ENCODE measurements around the gene SYCE3.
"Not testable (repeated sequence)": the region's sequence is repeated elsewhere in the genome, so short reads cannot be mapped to it uniquely, and the experiment has no call there.

Gene SYCE3

DNA sequence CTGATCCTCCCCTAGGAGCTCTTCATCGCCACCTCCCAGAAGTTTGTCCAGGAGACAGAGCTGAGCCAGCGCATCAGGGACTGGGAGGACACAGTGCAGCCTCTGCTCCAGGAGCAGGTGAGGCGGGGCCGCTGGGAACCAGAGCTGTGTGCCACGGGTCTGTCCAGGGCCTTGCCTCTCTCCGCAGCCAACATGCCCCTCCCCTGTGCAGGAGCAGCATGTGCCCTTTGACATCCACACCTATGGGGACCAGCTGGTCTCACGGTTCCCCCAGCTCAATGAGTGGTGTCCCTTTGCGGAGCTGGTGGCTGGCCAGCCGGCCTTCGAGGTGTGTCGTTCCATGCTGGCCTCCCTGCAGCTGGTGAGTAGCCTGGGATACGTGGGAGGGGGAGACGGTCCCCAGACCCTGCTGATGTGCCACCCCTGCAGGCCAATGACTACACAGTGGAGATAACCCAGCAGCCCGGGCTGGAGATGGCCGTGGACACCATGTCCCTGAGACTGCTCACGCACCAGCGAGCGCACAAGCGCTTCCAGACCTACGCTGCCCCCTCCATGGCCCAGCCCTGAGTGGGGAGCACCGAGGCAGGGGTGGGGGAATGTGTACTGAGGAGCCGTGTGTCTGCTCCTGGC is 39.8 kb downstream of the SYCE3 start:
- no peak for DNase-seq

DNA sequence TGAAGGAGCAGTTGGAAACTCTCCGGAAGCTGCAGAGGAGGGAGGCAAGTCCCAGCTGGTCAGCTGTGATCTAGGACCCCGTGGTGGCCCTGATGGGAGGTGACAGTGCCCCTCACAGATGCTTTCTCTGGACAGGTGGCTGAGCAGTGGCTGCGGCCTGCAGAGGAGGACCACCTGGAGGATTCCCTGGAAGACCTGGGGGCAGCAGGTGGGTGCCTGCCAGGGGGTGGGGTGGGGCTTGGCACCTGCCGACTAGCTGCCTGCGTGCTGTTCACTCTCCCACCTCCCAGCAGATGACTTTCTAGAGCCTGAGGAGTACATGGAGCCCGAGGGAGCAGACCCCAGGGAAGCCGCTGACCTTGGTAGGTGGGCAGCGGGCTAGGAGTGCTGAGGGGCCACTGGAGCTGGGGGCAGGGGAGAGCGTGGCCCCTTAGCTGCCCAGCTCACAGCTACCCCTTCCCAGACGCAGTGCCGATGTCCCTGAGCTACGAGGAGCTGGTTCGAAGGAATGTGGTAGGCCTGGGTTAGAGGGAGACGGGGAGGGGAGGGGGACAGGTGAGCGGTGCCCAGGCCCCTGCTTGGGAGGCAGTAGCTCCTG is 40.4 kb downstream of the SYCE3 start:
- no peak for DNase-seq

- no peak for DNase-seq
Observed at GRCh38 chr22:50521710-50522109, 41.0 kb downstream of the SYCE3 start.

DNA sequence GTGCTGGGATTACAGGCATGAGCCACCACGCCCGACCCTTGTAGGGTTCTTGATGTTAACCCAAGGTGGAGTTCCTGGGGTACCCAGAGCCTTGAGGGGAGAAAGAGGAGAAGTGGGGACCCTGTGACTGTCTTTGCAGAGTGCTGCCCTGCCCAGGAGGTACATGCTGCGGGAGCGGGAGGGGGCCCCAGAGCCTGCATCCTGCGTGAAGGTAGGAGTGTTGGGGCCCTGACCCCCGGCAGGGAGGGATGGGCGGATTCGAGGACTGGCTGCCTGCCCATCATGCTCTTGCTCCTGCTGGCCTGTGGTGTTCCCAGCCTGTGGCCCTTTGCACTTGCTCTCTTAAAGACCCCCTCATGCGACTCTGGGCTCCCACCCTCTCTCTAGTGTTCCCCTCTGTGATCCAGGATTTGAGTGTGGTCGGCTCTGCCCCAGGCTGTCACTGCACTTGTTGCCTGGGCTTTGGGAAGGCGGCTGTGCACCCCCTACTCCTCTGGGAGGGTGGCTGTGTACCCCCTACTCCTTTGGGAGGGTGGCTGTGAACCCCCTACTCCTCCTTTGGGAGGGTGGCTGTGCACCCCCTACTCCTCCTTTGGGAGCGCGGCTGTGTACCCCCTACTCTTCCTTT is 41.8 kb downstream of the SYCE3 start:
- DNase-seq: no peak

- DNase-seq: not testable (repeated sequence)
Observed at GRCh38 chr22:50520184-50520583, 42.5 kb downstream of the SYCE3 start.

GRCh38 chr22:50519151-50519550 is 43.6 kb downstream of the SYCE3 start:
- no peak for DNase-seq

GRCh38 chr22:50518606-50519005 is 44.1 kb downstream of the SYCE3 start:
- no peak for DNase-seq

GRCh38 chr22:50517495-50518260 is 45.0 kb downstream of the SYCE3 start:
- DNase-seq: no peak

GRCh38 chr22:50516891-50517290 is 45.8 kb downstream of the SYCE3 start:
- no peak for DNase-seq

DNA sequence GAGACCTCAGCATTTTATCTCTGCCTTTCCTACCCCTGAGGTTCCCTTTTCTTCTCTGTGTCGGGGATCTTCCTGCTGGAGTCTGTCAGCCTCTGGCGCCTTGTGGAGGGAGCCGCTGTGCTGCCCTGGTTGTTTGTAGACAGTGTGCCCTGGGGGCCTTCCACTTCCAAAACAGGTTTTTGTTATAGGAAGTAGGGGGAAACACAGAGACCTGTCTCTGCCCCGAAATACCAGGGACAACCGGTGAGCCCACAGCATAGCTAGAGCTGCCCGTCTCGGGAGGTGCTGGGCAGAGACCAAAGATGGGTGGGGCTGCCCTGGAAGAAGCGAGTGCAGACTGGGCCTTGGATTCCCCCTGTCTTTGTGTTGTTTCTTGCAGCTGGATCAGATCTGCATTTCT is 46.7 kb downstream of the SYCE3 start:
- no peak for DNase-seq

- DNase-seq: no peak
Observed at GRCh38 chr22:50513175-50513574, 49.5 kb downstream of the SYCE3 start.

- no peak for DNase-seq
Observed at GRCh38 chr22:50508897-50509296, 53.8 kb downstream of the SYCE3 start.

- peak in 49 of 58 donors; percentile 84 to 100 (median 99) for DNase-seq
Observed at GRCh38 chr22:50507991-50508884, 54.5 kb downstream of the SYCE3 start, which contains the start of gene NCAPH2. Gene NCAPH2, plus strand, starts transcription at chr22:50508224. Its CDS starts 114 bp downstream, at chr22:50508338.

DNA sequence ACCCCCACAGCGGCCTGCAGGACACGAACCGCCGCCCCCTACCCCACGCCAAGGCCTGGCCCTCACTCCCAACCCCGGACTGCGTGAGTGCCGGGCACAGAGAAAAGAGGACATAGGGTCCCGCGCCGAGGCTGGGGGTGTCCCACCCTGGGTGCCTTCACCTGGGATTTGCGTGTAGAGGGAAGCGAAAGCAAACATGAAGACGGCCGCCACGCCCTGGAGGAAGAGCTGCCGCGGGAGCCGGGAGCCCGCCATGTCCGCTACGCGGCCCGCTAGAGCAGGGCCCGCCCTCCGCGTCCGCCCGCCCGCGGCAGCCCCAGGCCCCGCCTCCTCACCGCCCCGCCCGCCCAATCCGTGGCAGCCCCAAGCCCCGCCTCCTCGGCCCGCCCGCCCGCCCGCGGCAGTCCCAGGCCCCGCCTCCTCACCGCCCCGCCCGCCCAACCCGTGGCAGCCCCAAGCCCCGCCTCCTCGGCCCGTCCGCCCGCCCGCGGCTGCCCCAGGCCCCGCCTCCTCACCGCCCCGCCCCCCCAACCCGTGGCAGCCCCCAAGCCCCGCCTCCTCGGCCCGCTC is 55.2 kb downstream of the SYCE3 start, which contains the start of gene LMF2:
TSS of gene LMF2 (minus strand) at position 282 of the 570 bp plus-strand sequence. CDS start at position 255, 27 bp downstream.
- DNase-seq: peak in 42 of 58 donors; percentile 63 to 100 (median 99)

DNA sequence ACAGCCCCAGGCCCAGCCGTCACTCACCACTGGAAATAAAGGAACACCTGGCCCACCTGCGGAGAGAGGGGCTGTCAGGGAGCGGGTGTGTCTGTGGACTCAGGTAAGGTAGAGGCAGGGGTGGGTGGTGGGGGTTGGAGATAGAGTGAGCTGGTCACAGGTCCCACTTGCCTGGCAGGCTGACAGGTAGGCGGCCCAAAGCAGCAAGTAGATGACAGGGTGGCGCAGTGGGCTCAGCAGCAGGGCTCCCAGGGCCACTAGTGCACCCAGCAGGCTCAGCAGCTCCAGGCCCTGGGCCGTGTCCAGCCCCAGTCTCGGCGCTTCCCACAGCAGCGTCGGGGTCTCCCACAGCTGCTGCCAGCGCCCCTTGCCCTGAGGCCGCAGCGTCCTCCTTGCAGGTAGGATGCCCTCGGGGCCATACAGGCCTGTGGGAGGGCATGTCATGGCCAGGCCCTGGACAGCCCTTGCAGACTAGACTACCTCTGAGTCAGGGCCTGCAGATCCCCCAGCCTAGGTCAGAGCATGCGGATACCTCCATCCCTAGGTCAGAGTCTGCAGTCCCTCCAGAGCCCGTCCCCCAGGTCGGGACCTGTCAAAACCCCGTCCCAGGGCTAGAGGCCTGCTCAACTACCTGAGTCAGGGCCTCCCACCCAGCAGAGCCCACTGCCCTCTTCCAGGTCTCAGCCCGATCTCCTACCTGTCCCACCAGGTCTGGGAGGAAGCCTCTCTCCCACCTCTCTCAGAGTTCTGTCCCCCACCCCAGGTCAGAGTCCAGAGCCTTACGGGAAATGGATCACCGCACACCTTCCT is 55.9 kb downstream of the SYCE3 start:
- DNase-seq: no peak

- no peak for DNase-seq
Observed at GRCh38 chr22:50505776-50506610, 56.7 kb downstream of the SYCE3 start.

- DNase-seq: no peak
Observed at GRCh38 chr22:50505276-50505775, 57.4 kb downstream of the SYCE3 start.

Measured in anterior cingulate cortex (tissue), 58 donors.